OCI-LY1 (cell line): Measurements from ENCODE around the gene SLC26A9.

ENCODE experiments used
- CTCF ChIP-seq: fragments of 200-600 bp; sonication (generic), shearing (Covaris generic); IDR thresholded peaks from 2 replicates; pipeline ENCODE4 v1.5.1; 2017; ENCODE audit warnings: mild to moderate bottlenecking, antibody characterized with exemption, low read length, moderate library complexity, mixed read lengths
- EZH2 ChIP-seq: fragments of 200-600 bp; sonication (generic), shearing (Covaris generic); IDR thresholded peaks from 2 replicates; pipeline ENCODE4 v1.8.0; 2017; ENCODE audit warnings: borderline replicate concordance, mixed run types, mild to moderate bottlenecking, antibody characterized with exemption, low read length, moderate library complexity, mixed read lengths

- TF ChIP-seq CTCF (no peak), EZH2 (no peak)
Measured at GRCh38 chr1:205948039-205948438, 4.8 kb upstream of the SLC26A9 start.
